GM19240 (cell line): ENCODE data around the gene ADAMTS13.
A peak's percentile ranks its signal among the peaks of the same experiment; 100 is the strongest.
"Not testable (repeated sequence)": the region's sequence is repeated elsewhere in the genome, so short reads cannot be mapped to it uniquely, and the experiment has no call there.

Experiments
- DNase-seq: peaks from one replicate; pipeline ENCODE4 v3.0.0; 2011; ENCODE audit warnings: low spot score; ENCODE audit not compliant: insufficient read length

The ADAMTS13 gene

DNA sequence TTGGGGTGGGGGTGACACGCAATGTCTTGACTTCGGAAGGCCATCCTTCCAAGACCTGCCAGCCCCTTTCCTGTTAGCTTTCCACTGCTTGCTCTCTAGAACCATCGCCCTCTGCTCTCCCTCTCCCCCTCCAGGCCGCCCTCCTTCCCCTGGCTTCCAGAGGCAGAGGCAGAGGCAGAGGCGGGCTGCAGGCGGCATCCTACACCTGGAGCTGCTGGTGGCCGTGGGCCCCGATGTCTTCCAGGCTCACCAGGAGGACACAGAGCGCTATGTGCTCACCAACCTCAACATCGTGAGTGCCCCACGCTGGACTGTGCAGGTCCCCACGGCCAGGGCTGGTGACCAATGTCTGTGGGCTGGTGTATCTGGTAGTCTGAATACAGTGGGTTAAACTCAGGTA lies 2.0 kb downstream of the ADAMTS13 start:
- no peak for DNase-seq

DNA sequence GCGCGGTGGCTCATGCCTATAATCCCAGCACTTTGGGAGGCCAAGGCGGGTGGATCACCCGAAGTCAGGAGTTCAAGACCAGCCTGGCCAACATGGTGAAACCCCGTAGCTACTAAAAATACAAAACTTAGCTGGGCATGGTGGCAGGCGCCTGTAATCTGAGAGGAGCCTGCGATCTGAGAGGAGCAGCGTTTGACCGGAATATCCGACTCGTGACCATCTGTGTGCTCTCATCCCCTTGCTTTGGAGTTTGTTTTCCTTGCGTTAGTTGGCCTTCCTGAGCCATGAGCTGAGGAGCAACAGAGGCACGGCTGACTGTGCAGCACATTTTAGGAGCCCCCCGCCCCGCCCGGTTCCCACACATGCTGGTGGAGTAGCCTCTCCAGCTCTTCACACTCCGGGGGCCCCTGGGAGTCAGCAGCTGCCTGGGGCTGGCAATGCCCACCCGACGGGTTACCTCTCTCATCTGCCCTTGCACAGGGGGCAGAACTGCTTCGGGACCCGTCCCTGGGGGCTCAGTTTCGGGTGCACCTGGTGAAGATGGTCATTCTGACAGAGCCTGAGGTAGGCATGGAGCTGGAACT lies 3.0 kb downstream of the ADAMTS13 start:
- DNase-seq, result no peak

DNA sequence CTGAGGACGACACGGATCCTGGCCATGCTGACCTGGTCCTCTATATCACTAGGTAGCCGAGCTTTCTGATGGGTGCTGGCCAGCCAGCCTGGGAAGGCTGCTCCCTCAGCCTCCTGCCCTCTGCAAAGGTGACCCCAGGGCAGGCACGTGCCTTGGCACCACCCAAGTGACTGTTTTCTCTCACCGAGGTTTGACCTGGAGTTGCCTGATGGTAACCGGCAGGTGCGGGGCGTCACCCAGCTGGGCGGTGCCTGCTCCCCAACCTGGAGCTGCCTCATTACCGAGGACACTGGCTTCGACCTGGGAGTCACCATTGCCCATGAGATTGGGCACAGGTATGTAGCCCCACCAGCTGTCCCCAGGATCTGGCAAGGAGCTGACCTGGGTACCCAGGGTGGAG lies 3.8 kb downstream of the ADAMTS13 start:
- DNase-seq, result no peak

DNA sequence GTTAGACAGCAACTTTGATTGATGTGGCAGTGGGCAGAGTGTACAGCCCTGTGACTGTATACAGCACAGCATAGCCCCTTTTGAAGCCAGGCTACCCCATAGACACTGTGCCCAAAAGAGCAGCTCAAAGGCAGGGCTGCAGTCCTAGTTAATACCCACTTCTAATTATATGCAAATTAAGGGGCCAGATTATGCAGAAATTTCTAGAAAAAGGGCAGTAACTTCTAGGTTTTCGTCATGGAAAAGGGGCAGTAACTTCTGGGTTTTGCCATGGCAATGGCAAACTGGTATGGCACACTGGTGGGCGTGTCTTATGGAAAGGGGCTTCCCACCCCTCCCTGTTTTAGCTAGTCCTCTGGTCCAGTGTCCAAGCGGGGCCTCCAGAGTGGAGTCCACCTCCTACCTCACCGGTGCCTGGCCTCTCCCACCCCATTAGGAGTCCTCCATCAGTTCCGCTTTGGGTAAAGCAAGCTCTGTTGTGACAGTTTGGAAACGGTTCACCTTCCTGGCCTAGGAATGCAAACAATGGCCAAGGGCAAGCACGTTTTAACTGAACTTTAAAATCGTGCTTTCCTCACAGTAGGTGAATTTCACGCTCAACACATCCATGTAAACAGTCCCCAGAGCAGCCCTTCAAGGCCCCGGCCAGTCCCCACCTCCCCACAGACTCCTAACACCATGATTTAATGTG lies 5.6 kb downstream of the ADAMTS13 start:
- DNase-seq, result no peak

DNA sequence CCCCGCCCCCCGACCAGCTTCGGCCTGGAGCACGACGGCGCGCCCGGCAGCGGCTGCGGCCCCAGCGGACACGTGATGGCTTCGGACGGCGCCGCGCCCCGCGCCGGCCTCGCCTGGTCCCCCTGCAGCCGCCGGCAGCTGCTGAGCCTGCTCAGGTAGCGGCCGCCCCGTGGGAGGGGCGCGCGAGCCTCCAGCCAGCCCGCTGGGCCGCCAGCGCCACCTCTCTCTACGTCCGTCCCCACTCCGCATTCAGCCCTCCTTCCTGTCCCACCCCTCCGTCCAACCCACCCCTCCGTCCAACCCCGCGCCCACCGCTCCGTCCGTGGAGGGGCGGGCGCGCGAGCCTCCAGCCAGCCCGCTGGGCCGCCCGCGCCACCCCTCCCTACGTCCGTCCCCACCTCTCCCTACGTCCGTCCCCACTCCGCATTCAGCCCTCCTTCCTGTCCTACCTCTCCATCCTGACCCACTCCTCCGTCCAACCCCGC lies 6.5 kb downstream of the ADAMTS13 start:
- no peak for DNase-seq

DNA sequence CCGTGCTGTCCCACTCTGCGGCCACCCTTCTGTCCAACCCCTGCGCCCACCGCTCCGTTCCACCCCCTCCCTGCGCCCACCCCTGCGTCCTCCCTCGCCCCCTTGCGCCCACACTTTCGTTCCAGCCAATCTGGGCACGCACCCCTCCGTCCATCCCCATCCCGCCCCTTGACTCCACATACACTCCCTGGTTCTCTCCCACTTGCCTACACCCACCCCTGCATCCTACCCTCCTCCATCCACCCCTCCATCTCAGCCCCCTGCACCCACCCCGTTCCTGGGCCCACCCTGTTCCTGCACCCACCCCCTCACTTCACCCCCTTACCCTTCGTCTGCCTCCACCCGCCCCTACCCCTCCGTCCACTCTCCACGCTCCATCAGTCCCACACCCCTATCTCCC lies 7.0 kb downstream of the ADAMTS13 start:
- no peak for DNase-seq

DNA sequence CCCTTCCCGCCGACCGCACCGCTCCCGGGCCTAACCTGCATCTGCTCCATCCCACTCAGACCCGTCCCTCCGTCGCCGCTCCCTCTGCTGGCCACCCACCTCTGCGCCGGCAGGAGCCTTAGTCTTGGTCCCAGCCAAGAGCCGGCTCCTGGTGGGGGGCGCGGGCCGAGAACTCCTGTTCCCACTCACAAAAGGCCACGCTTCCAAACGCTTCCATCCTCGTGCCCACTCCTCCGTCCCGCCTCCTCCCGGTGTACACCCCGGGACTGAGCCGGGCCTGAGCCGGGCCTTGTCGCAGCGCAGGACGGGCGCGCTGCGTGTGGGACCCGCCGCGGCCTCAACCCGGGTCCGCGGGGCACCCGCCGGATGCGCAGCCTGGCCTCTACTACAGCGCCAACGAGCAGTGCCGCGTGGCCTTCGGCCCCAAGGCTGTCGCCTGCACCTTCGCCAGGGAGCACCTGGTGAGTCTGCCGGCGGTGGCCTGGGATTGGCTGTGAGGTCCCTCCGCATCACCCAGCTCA lies 7.5 kb downstream of the ADAMTS13 start:
- no peak for DNase-seq

DNA sequence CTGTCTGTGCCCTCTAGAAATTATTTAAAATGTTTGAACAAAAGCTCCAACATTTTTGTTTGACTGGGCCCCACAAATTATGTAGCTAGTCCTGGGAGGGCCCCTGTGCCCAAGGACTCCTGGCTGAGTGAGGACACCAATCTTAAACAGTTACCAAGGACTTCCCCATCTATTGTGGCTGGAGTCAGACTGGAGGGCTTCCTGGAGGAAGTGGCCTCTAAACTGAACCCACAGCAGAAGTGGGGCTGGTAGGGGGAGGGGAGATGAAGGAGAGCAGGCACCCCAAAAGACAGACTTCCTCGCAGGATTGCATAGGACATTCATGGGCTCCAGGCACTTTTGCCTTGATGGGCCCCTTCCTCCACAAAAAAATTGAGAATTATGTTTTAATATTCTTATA lies 8.1 kb downstream of the ADAMTS13 start:
- no peak for DNase-seq

DNA sequence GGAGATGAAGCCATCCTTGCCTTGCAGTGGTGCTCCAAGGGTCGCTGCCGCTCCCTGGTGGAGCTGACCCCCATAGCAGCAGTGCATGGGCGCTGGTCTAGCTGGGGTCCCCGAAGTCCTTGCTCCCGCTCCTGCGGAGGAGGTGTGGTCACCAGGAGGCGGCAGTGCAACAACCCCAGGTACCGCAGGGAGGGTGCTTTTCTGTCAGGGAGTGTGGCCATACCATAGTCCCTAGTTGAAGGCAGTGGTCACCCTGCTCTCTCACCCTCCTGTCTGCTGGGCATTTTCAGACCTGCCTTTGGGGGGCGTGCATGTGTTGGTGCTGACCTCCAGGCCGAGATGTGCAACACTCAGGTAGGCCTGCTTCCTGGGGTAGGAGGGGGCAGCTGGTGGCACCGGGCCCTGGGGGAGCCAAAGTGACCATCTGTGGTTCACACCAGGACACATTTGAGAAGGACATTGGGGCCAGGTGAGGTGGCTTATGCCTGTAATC lies 11.2 kb downstream of the ADAMTS13 start:
- no peak for DNase-seq

DNA sequence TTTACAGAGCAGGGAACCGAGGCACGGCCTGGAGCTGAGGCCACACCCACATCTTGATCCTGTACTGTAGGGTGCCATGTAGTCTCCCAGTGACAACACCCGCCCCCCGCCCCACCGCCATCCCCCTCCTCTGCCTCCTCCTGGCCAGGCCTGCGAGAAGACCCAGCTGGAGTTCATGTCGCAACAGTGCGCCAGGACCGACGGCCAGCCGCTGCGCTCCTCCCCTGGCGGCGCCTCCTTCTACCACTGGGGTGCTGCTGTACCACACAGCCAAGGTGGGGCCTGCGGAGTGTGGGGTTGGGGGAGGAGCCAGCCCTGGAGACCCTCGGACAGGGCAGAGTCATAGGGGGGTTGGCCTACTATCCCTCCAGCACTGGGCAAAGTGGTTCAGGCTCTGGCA lies 14.5 kb downstream of the ADAMTS13 start:
- DNase-seq, result no peak

DNA sequence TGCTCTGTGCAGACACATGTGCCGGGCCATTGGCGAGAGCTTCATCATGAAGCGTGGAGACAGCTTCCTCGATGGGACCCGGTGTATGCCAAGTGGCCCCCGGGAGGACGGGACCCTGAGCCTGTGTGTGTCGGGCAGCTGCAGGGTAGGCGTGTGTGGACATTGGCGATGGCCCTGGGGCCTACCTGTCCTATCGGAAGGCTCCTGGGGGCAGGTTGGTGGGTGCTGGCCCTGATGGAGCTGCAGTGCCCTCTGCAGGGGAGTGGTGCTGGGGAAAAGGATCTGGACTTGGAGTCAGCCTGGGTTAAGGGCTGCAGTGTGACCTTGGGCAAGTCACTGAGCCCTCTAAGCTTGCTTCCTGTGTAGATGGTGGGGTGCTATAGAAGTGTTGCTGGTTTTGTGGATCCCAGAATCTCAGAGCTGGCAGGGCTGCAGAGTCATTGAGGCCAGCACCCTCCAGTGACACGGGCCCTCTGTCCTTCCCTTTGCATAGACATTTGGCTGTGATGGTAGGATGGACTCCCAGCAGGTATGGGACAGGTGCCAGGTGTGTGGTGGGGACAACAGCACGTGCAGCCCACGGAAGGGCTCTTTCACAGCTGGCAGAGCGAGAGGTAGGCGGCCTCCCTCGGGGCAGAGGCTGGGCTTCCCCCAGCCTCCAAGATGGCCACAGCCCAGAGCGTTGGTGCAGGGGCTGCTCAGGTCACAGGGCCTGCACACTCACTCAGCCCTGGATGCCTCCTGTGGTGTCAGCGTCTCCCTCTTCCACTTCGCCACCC lies 15.8 kb downstream of the ADAMTS13 start:
- no peak for DNase-seq

DNA sequence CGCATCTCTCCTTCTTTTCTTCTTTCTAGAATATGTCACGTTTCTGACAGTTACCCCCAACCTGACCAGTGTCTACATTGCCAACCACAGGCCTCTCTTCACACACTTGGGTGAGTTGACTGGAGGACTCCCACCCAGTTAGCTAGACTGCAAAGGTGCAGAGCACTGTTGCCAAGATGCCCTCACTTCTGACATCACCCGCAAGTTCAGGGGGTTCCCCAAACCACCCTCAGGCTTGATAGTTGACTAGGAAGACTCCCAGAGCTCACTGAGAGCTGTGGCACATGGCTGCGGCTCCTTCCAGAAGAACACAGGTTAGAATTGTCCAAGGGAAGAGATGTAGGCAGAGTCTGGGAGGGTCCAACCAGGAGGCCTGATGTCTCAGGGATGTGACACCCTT lies 17.2 kb downstream of the ADAMTS13 start:
- DNase-seq, result no peak

DNA sequence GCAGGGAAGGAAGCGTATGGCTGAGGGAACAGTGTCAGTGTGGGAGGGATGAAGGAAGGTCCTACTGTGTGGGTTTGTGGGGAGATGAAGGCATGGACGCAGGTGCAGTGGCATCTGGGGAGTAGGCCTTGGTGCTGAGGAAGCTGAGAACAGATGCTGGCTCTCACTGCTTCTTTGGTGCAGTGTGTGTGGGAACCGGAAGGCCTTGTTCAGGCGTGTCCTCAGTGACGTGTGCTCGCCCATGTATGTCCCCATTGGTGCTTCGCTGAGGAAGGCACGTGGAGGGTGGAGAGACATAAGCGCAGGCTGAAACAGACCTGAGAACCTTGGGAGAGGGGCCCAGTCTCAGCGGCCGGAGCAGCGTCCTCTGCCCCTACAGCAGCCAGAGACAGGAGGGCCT lies 18.7 kb downstream of the ADAMTS13 start:
- DNase-seq, result peak; percentile 86

DNA sequence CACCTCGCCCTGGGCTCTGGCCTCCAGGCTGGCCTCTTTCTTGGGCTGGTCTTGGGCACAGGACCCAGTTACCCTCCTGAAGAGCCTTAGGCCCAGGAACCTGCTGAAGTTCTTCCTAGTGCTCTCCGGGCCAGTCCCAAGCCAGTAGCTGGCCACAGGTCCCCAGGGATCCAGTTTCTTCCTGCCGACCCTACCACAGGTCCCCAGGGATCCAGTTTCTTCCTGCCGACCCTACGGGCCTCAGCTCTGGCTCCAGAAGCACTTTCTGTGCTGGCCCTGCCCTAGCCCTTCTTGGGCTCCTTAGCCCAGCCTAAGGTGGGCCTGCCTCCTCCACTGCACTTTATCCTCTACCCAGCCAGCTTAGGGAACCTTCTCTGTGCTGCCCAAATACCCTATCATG lies 19.4 kb downstream of the ADAMTS13 start:
- no peak for DNase-seq

DNA sequence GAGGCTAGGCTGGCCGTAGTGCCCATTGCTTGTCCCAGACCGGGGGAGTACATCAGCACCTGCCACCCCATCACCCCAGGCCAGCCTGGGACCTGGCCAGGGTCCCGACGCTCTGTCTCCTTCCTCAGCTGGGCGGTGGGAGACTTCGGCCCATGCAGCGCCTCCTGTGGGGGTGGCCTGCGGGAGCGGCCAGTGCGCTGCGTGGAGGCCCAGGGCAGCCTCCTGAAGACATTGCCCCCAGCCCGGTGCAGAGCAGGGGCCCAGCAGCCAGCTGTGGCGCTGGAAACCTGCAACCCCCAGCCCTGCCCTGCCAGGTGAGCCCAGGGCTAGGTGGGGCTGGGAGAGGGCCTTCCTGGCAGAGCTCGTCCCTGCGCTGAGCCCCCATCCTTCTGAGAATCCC lies 21.1 kb downstream of the ADAMTS13 start:
- no peak for DNase-seq

DNA sequence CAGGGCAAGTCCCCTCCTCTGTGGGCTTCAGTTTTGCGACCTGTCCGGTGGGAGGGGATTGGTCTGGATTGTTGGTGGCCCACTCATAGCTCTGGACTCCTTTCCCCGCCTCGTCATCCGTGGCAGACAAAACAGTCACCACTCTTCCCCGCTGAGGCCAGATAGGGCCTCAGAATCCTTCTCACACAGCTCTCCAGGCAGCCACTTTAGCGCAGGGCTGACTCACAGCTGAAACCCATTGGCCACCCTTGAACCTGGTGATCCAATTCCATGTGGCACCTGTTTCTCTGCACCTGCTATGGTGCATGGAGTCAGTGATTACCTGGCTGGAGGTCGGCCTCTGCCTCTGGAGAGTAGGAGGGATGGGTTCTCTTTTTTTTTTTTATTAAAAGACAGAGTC lies 21.8 kb downstream of the ADAMTS13 start:
- DNase-seq, result no peak

DNA sequence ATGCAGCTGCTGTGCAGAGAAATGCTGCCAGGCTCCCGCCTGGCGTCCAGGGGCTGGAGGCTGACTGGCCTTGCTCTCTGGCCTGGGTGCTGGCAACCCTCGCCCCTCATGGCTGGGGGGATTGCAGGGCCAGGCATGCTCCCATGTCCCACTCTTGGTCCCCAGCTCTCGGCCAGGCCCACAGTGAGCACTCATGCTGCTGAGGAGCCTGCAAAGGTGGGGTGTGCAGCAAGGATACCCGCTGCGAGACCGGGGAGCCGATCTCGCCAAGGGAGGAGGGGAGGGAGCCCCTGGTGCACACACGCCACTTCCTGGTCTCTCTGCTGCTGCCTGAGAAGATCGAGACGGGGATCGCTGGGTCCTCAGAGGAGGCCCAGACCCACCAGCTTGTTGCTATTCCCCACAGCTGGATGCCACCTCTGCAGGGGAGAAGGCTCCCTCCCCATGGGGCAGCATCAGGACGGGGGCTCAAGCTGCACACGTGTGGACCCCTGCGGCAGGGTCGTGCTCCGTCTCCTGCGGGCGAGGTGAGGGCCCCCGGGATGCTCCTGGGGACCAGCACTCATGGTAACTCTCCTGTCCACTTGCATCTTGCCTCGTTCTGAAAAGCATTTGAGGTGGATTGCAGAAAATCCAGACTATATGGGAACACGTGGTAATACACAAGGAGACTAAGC lies 23.3 kb downstream of the ADAMTS13 start:
- no peak for DNase-seq

DNA sequence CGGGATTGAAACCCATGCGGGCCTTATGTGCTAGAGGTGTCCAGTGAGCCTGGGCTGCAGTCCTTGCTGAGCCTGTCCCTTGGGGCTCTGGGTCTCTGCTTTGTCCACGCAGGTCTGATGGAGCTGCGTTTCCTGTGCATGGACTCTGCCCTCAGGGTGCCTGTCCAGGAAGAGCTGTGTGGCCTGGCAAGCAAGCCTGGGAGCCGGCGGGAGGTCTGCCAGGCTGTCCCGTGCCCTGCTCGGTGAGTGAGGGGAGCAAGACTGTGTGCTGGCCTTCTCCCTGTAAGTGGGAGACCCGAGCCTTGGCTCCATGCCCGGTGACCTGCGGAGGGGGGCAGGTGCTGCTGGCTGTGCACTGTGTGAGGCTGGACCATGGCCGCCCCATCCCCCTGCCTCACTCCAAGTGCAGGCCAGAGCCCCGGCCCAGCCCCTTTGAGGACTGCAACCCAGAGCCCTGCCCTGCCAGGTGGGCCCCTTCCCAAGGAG lies 26.4 kb downstream of the ADAMTS13 start:
- no peak for DNase-seq

DNA sequence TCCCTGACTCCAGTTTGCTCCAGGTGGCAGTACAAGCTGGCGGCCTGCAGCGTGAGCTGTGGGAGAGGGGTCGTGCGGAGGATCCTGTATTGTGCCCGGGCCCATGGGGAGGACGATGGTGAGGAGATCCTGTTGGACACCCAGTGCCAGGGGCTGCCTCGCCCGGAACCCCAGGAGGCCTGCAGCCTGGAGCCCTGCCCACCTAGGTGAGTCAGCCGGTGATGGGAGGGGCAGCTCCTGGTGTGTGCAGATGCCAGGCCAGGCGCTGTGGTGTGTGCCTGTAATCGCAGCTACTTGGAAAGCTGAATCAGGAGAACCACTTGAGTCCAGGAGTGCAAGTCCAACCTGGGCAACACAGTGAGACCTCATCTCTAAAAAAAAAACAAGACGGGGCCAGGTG lies 27.6 kb downstream of the ADAMTS13 start:
- DNase-seq, result no peak

DNA sequence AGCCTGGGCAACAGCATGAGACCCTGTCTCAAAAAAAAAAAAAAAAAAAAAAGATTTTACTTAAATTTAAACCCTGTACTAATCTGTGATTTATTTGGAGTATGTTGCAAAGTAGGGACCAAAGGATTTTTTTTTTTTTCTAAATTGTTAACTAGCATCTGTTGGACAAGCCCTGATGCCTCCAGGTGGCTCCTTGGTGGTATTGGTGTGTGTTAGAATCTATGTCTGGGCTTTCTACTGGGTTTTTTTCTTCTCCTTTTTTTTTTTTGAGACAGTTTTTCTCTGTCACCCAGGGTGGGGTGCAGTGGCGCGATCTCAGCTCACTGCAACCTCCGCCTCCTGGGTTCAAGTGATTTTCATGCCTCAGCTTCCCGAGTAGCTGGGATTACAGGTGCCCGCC lies 29.7 kb downstream of the ADAMTS13 start:
- not testable (repeated sequence) for DNase-seq

DNA sequence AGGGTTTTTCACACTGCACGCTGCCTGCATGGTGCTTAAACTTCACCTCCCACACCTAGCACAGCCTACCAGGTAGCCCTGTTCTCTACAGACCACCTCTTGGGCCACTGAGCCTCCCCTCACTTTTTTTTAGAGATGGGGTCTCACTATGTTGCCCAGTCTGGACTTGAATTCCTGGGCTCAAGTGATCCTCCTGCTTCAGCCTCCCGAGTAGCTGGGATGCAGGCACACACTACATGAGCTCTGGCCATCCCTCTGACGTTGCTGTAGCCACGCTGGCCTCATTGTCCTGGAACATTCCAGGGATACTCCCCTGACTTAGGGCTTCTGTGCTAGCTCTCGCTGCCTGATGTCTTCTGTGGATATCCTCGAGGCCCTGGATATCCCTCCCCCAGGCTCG lies 30.4 kb downstream of the ADAMTS13 start:
- DNase-seq, result no peak
